GM12872 (cell line): ENCODE measurements around the gene AVP.

Source experiments
- TF ChIP-seq, protein P1 (sequence below): IDR thresholded peaks from 3 replicates; pipeline ENCODE4 v1.5.1; 2011; ENCODE audit warnings: low read depth, mild to moderate bottlenecking, low read length, moderate library complexity; ENCODE audit not compliant: insufficient read depth

The AVP gene

DNA sequence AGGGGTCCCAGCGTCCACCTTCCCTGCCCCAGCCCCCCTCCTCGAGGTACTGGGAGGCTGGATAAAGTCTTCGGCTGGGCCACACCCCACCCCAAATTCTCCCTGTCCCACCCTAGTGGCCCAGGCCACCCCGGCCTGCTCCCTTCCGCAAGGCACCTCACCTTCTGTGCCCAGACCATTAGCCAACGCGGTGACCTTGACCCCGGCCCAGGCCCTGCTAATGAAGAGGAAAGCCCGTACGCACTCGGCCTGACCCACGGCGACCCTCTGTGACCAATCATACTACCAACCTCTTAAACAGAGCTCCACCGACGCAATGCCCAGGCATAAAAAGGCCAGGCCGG is 13.3 kb downstream of the AVP start:
- TF ChIP-seq, protein P1, sequence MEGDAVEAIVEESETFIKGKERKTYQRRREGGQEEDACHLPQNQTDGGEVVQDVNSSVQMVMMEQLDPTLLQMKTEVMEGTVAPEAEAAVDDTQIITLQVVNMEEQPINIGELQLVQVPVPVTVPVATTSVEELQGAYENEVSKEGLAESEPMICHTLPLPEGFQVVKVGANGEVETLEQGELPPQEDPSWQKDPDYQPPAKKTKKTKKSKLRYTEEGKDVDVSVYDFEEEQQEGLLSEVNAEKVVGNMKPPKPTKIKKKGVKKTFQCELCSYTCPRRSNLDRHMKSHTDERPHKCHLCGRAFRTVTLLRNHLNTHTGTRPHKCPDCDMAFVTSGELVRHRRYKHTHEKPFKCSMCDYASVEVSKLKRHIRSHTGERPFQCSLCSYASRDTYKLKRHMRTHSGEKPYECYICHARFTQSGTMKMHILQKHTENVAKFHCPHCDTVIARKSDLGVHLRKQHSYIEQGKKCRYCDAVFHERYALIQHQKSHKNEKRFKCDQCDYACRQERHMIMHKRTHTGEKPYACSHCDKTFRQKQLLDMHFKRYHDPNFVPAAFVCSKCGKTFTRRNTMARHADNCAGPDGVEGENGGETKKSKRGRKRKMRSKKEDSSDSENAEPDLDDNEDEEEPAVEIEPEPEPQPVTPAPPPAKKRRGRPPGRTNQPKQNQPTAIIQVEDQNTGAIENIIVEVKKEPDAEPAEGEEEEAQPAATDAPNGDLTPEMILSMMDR: no peak

DNA sequence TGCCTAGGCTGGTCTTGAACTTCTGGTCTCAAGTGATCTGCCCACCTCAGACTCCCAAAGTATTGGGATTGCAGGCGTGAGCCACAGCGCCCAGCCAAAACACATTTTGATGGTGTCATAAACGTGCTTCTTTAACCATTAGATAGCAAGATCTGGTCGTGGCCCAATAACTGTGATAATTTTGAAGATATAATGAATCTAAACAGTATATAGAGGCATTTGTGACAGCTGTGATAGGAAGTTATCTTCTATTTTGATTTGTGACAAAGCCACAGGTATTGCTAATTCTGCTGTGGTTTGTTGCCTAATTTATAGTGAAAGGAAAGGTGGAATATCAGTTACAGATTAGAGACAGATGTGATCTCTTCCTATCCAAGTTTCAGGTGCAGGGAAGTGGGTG is 13.8 kb downstream of the AVP start:
- TF ChIP-seq, protein P1: no peak

GRCh38 chr20:3068986-3069900 is 15.3 kb downstream of the AVP start:
- TF ChIP-seq, protein P1: peak; percentile 51; the same call in 2 of the 3 replicates

DNA sequence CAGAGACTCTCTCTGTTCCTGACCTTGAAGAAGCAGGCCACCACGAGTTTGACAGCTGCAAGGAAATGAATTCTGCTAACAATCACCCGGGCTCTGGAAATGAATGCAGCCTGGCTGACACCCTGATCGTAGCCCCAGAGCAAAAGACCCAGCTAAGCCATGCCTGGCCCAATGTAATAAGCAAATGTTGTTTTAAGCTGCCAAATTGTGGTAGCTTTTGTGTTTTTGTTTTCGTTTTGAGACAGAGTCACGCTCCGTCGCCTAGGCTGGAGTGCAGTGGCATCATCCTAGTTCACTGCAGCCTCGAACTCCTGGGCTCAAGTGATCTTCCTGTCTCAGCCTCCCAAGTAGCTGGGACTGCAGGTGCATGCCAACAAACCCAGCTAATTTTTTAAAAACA is 16.4 kb downstream of the AVP start:
- TF ChIP-seq, protein P1: no peak

DNA sequence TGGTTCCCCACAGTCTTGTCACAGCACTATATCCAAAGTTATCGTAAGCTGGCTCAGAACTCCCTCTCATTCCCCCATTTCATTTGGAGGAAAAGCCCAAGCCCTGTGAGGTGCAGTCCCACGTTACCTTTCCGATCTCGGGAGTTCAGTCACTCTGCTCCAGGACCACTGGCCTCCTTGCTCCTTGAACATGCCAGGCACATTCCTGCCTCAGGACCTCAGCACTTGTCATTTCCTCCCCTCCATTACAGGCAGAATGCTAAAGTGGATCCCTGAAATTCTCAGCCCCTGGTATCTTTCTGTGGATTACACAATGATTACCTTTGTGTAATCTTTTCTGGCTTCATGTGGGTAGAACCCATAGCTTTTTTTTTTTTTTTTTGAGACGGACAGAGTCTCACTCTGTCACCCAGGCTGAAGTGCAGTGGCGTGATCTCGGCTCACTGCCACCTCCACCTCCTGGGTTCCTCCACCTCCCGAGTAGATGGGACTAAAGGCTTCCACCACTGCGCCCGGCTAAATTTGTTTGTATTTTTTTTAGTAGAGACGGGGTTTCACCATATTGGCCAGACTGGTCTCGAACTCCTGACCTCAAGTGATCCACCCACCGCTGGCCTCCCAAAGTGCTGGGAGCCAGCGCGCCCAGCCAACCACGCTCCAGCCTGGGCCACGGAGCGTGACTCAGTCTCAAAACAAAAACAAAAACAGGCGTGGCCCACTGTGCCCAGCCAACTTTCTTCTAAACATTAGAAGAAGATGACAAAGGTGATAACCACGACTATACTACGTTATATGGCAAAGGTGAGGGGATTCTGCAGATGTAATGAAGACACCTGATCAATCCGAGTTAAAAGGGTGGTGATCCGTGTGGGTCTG is 17.1 kb downstream of the AVP start:
- TF ChIP-seq, protein P1: no peak

DNA sequence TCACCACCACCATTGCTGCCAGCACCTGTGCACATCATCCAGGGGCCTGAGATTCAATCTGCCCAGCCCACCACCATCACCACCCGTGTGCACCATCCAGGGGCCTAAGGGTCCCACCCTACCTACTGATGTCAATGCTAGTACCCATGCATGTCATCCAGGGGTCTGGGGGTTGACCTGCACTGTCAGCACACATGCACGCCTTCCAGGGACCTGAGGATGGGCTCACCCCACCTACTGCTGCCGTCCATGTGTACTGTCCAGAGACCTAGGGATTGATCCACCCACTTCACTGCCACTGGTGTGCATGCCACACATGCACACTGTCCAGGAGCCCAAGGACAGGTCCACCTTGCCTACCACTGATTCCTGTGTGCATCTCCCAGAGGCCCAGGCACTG is 25.0 kb downstream of the AVP start:
- TF ChIP-seq, protein P1: no peak

- TF ChIP-seq, protein P1: peak; percentile 4; the same call in 1 of the 3 replicates
These were observed 33.0 kb downstream of the AVP start for GRCh38 chr20:3051385-3052019.
